ENCODE data around the gene MXD4. TPM values are rescaled to one million over a fixed set of nuclear protein-coding genes. Genes with fewer than 3 reads are reported as not detected.

MXD4 gene
- polyA plus RNA-seq, 1 of the 3 experiments (the other 2 are of a cell fraction), result 38.6 TPM

DNA sequence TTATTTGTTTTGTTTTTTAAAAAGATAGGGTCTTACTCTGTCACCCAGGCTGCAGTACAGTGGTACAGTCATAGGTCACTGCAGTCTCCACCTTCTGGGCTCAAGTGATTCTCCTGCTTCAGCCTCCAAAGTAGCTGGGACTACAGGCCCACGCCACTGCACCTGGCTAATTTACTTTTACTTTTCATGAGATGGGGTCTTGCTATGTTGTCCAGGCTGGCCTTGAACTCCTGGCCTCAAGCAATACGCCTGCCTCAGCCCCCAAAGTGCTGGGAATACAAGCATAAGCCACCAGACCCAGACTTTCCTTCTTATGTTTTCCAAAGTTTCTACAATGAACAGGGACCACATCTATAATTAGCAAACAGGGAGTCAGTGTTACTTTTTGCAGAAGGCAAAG, 37.9 kb upstream of the MXD4 start:
- WGBS (ENCODE audit: low lambda C conversion rate), result 65% methylated on average over 2 of the region's 2 CpGs
- H3K9me2 ChIP-seq, result no peaks in the 10 kb centered on the region
- H4K20me1 ChIP-seq (ENCODE audit: insufficient read depth), result no peaks in the 10 kb centered on the region
- no peak for DNase-seq
- H3K9me3 ChIP-seq, result no peaks in the 10 kb centered on the region
- H3F3A ChIP-seq (replicated peaks; ENCODE audit: insufficient read depth), result no peaks in the 10 kb centered on the region
- ChIA-PET POLR2A (no interaction called here), CTCF (no interaction called here)
- H3K27ac ChIP-seq (ENCODE audit: low read depth in 2 of 2, low read length in 1 of 2), result no peak overlapping the region
- peaks cover 0 to 13% of the 10 kb centered on the region in 2 experiments; a peak in 1 of 4 replicates for H3K4me1 ChIP-seq (ENCODE audit: control insufficient read depth in 1 of 2, insufficient read depth in 2 of 2, low read depth in 1 of 2, low read length in 1 of 2)
- no peak overlapping the region for H3K4me3 ChIP-seq (ENCODE audit: low read depth in 2 of 2, low read length in 1 of 2)
- no peak overlapping the region for H3K4me2 ChIP-seq
- no peak overlapping the region for H2AFZ ChIP-seq (ENCODE audit: low read depth)
- TF ChIP-seq EP300 (IDR thresholded peaks at IDR 0.05; ENCODE audit: borderline replicate concordance in 1 of 2, low read depth in 1 of 2, low read length in 1 of 2) (no peak), TEAD4 (IDR thresholded peaks at IDR 0.05; ENCODE audit: borderline replicate concordance, insufficient read depth) (no peak), GABPA (IDR thresholded peaks at IDR 0.05; ENCODE audit: low read depth) (no peak), NRF1 (IDR thresholded peaks at IDR 0.05; ENCODE audit: low read depth, low read length) (no peak), FOSL2 (IDR thresholded peaks at IDR 0.05; ENCODE audit: borderline replicate concordance, low read depth) (no peak), TCF12 (IDR thresholded peaks at IDR 0.05) (no peak), TAF1 (IDR thresholded peaks at IDR 0.05; ENCODE audit: borderline replicate concordance, low read depth, low read length) (no peak), SIN3A (IDR thresholded peaks at IDR 0.05; ENCODE audit: borderline replicate concordance, low read depth, low read length) (no peak), SMC3 (IDR thresholded peaks at IDR 0.05; ENCODE audit: low read depth, low read length) (no peak)
- TF ChIP-seq, protein P1, sequence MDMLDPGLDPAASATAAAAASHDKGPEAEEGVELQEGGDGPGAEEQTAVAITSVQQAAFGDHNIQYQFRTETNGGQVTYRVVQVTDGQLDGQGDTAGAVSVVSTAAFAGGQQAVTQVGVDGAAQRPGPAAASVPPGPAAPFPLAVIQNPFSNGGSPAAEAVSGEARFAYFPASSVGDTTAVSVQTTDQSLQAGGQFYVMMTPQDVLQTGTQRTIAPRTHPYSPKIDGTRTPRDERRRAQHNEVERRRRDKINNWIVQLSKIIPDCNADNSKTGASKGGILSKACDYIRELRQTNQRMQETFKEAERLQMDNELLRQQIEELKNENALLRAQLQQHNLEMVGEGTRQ (IDR thresholded peaks at IDR 0.05; ENCODE audit: borderline replicate concordance, low read depth, low read length), result no peak
- TF ChIP-seq, protein P2, sequence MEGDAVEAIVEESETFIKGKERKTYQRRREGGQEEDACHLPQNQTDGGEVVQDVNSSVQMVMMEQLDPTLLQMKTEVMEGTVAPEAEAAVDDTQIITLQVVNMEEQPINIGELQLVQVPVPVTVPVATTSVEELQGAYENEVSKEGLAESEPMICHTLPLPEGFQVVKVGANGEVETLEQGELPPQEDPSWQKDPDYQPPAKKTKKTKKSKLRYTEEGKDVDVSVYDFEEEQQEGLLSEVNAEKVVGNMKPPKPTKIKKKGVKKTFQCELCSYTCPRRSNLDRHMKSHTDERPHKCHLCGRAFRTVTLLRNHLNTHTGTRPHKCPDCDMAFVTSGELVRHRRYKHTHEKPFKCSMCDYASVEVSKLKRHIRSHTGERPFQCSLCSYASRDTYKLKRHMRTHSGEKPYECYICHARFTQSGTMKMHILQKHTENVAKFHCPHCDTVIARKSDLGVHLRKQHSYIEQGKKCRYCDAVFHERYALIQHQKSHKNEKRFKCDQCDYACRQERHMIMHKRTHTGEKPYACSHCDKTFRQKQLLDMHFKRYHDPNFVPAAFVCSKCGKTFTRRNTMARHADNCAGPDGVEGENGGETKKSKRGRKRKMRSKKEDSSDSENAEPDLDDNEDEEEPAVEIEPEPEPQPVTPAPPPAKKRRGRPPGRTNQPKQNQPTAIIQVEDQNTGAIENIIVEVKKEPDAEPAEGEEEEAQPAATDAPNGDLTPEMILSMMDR (IDR thresholded peaks at IDR 0.05), result no peak
- H3K36me3 ChIP-seq (replicated peaks in 1 of 2; ENCODE audit: control insufficient read depth in 1 of 2, insufficient read depth in 2 of 2, low read length in 1 of 2), result no peaks in the 10 kb centered on the region
- H3K79me2 ChIP-seq (ENCODE audit: insufficient read depth), result no peaks in the 10 kb centered on the region
- H3K27me3 ChIP-seq (ENCODE audit: insufficient read depth), result no peaks in the 10 kb centered on the region
- no peak overlapping the region for H3K9ac ChIP-seq

DNA sequence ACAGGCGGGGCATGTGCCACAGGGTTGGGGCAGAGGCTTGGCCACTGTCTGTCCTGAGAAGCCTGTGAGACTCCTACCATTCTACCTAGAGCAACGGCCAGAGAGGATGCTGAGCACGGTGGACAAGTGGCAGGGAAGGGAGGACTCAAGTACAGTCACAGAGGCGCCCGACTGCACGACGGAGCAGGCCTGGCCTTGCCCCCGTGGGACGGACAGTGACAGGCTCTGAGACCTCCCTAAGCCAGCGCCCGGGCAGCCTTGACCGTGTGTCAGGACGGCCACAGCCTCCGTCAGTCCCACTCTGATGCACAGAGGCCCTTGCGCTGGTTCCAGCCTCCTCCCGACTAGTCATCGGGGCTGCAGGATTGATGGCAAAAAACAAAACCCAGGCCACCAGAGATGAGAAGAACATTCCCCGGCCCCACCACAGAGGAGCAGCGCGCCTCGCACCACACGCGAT, 36.7 kb upstream of the MXD4 start:
- no peaks in the 10 kb centered on the region for H3K36me3 ChIP-seq (replicated peaks in 1 of 2; ENCODE audit: control insufficient read depth in 1 of 2, insufficient read depth in 2 of 2, low read length in 1 of 2)
- DNase-seq, result peak; percentile 38
- no peak overlapping the region for H2AFZ ChIP-seq (ENCODE audit: low read depth)
- H3K4me3 ChIP-seq (ENCODE audit: low read depth in 2 of 2, low read length in 1 of 2), result no peak overlapping the region
- peaks cover 0 to 13% of the 10 kb centered on the region in 2 experiments; a peak in 1 of 4 replicates for H3K4me1 ChIP-seq (ENCODE audit: control insufficient read depth in 1 of 2, insufficient read depth in 2 of 2, low read depth in 1 of 2, low read length in 1 of 2)
- H3K27ac ChIP-seq (ENCODE audit: low read depth in 2 of 2, low read length in 1 of 2), result no peak overlapping the region
- TF ChIP-seq ELF1 (IDR thresholded peaks at IDR 0.05) (no peak), EP300 (IDR thresholded peaks at IDR 0.05; ENCODE audit: borderline replicate concordance in 1 of 2, low read depth in 1 of 2, low read length in 1 of 2) (no peak), SMC3 (IDR thresholded peaks at IDR 0.05; ENCODE audit: low read depth, low read length) (no peak), FOXJ3 (CRISPR knock-in tag; IDR thresholded peaks at IDR 0.05) (no peak), YY1 (IDR thresholded peaks at IDR 0.05; ENCODE audit: low read depth) (no peak), FOXM1 (IDR thresholded peaks at IDR 0.05; ENCODE audit: low read depth) (no peak), JUND (IDR thresholded peaks at IDR 0.05) (no peak), RFX5 (IDR thresholded peaks at IDR 0.05; ENCODE audit: low read length) (no peak)
- TF ChIP-seq, protein P3, sequence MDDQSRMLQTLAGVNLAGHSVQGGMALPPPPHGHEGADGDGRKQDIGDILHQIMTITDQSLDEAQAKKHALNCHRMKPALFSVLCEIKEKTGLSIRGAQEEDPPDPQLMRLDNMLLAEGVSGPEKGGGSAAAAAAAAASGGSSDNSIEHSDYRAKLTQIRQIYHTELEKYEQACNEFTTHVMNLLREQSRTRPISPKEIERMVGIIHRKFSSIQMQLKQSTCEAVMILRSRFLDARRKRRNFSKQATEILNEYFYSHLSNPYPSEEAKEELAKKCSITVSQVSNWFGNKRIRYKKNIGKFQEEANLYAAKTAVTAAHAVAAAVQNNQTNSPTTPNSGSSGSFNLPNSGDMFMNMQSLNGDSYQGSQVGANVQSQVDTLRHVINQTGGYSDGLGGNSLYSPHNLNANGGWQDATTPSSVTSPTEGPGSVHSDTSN (IDR thresholded peaks at IDR 0.05), result no peak
- TF ChIP-seq, protein P1 (IDR thresholded peaks at IDR 0.05; ENCODE audit: borderline replicate concordance, low read depth, low read length), result no peak
- TF ChIP-seq, protein P4, sequence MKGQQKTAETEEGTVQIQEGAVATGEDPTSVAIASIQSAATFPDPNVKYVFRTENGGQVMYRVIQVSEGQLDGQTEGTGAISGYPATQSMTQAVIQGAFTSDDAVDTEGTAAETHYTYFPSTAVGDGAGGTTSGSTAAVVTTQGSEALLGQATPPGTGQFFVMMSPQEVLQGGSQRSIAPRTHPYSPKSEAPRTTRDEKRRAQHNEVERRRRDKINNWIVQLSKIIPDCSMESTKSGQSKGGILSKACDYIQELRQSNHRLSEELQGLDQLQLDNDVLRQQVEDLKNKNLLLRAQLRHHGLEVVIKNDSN (IDR thresholded peaks at IDR 0.05; ENCODE audit: borderline replicate concordance, low read depth), result no peak
- H3K79me2 ChIP-seq (ENCODE audit: insufficient read depth), result no peaks in the 10 kb centered on the region
- H3K9me3 ChIP-seq, result no peaks in the 10 kb centered on the region
- CTCF ChIA-PET, result no interaction called here
- no peak overlapping the region for H3K9ac ChIP-seq
- H4K20me1 ChIP-seq (ENCODE audit: insufficient read depth), result no peaks in the 10 kb centered on the region
- H3F3A ChIP-seq (replicated peaks; ENCODE audit: insufficient read depth), result no peaks in the 10 kb centered on the region
- H3K27me3 ChIP-seq (ENCODE audit: insufficient read depth), result no peaks in the 10 kb centered on the region
- H3K9me2 ChIP-seq, result no peaks in the 10 kb centered on the region
- no peak overlapping the region for H3K4me2 ChIP-seq
- POLR2A ChIA-PET, result no interaction called here
- WGBS (ENCODE audit: low lambda C conversion rate), result 90% methylated on average over 18 of the region's 23 CpGs

All from SK-N-SH (cell line).